RWPE1 (cell line): Measurements from ENCODE around the gene INPP4B.

Experiments used
- CTCF ChIA-PET: fragments of 350-600 bp; sonication (Branson Sonifier 250); formaldehyde crosslinking; extraction: SDS; loops from one replicate; lab custom pipeline; 2021; lab: Yijun Ruan, JAX
- POLR2A ChIA-PET: fragments of 400-600 bp; formaldehyde crosslinking; extraction: SDS; loops from one replicate; lab custom pipeline; 2020; ENCODE audit warnings: antibody characterized with exemption; ENCODE audit not compliant: low non-redundant PET; lab: Yijun Ruan, JAX
- DNase-seq: peaks from one replicate; pipeline ENCODE4 v3.0.0; 2012; ENCODE audit warnings: low spot score
- H3K27ac ChIP-seq: fragments of 450-650 bp; 2 replicates; pipeline ENCODE4 v1.5.1; 2017
- CTCF ChIP-seq: fragments of 450-650 bp; conservative IDR thresholded peaks from 2 replicates; pipeline ENCODE4 v1.5.1; 2017; ENCODE audit warnings: low read depth, mild to moderate bottlenecking

Gene INPP4B

DNA sequence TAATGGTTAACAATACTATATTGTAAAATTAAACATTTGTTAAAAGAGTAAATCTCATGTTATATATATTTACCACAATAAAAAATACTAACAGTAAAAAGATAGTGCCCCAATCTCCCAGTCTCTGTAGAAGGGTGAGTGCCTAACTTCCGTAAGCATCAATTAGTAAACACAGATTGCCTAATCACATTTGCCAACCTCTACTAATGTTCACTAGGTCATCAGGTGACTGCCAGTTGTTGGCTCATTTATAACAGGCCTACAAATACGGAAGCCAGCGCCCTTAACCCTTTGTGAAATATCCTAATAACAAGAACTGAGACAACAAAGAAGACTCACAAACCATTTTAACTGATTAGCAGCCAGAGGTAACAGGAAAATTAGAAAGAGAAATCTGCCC is 345.1 kb downstream of the INPP4B start:
- ChIA-PET CTCF (no interaction called here), POLR2A (no interaction called here)
- no peak for TF ChIP-seq CTCF
- no peak for DNase-seq
- no peak overlapping the region for H3K27ac ChIP-seq

- no peak for TF ChIP-seq CTCF
- ChIA-PET CTCF (no interaction called here), POLR2A (no interaction called here)
- H3K27ac ChIP-seq, result no peak overlapping the region
- DNase-seq, result no peak
Measured at GRCh38 chr4:142497606-142498005, 348.5 kb downstream of the INPP4B start.

DNA sequence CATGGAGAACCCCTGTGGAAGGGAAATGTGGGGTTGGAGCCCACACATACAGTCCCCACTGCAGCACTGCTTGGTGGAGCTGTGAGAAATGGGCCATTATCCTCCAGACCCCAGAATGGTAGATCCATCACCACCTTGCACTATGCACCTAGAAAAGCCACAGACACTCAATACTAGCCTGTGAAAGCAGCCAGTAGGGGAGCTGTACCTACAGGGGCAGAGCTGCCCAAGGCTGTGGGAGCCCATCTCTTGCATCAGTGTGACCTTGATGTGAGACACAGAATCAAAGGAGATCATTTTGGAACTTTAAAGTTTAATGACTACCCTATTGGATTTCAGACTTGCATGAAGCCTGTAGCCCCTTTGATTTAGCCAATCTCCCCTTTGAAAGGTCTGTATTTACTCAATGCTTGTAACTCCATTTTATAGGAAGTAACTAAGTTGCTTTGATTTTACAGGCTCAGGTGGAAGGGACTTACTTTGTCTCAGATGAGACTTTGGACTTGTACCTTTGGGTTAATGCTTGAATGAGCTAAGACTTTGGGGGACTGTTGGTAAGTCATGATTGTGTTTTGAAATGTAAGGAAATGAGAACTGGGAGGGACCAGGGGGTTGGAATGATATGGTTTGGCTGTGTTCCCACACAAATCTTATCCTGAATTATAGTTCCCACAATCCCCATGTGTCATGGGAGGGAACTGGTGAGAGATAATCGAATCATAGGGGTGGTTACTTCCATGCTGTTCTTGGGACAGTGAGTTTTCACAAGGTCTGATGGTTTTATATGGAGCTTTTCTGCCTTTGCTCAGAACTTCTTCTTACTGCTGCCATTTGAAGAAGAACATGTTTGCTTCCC is 352.6 kb downstream of the INPP4B start:
- DNase-seq, result no peak
- ChIA-PET CTCF (interaction anchor here (0.7 kb wide), 1 partner anchor 8 kb away, joined by 3 read pairs; no protein-coding TSS in a partner anchor), POLR2A (interaction anchor here (0.7 kb wide), 1 partner anchor 1216 kb away, joined by 3 read pairs; no protein-coding TSS in a partner anchor)
- TF ChIP-seq CTCF, result no peak
- H3K27ac ChIP-seq, result no peak overlapping the region

GRCh38 chr4:142485452-142485851 is 360.6 kb downstream of the INPP4B start:
- TF ChIP-seq CTCF, result no peak
- POLR2A ChIA-PET, result no interaction called here

DNA sequence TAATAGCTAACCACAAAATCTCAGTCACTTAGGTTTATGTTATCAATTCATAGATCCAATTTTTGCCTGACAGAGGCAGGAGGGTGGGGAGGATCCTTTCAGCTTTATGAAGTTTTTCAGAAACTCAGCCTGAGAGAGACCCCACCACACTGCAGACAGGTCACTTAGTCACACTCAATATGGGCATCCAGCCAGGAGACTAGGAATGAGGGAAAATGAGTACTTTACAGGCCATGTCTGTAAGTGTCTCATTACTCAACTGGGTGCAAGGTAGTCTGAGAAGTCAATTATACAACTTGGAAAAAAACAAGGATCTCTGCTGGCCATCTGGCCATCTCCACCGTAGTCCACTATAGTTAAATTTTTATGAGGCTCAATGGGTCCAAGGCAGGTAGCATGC is 365.9 kb downstream of the INPP4B start:
- no peak overlapping the region for H3K27ac ChIP-seq
- CTCF ChIA-PET, result no interaction called here

More at GRCh38 chr4:142485452-142485851, 360.6 kb downstream of the INPP4B start:
- CTCF ChIA-PET, result no interaction called here
- DNase-seq, result no peak
- H3K27ac ChIP-seq, result no peak overlapping the region

DNA sequence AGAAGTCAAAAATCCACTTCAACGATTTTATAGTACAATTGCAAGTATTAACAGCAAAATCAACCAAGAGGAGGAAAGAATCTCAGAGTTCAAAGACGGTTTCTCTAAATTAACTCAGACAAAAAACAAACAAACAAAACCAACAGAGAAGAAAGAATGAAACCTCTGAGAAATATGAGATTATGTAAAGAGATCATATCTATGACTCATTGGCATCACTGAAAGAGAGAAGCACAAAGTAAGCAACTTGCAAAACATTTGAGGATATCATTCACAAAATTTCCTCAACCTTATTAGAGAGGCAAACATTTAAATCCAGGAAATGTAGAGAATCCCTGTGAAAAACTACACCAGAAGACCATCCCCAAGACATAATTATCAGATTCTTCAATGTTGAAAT is 370.4 kb downstream of the INPP4B start:
- H3K27ac ChIP-seq, result no peak overlapping the region
- TF ChIP-seq CTCF, result no peak
- no peak for DNase-seq
- POLR2A ChIA-PET, result no interaction called here
- CTCF ChIA-PET, result no interaction called here

More for the DNA sequence above, 365.9 kb downstream of the INPP4B start:
- POLR2A ChIA-PET, result no interaction called here
- TF ChIP-seq CTCF, result no peak
- DNase-seq, result no peak
